Heart left ventricle (tissue), 16 donors: ENCODE data around the gene NELFCD. TPM values are rescaled to one million over a fixed set of nuclear protein-coding genes. Genes with fewer than 3 reads are reported as not detected.
A peak's percentile ranks its signal among the peaks of the same experiment; 100 is the strongest.

Source experiments
- ATAC-seq, 4 donors: fragments of 200-7000 bp; cut with Tn5 transposase; one replicate each; pipeline ENCODE4 v1.9.1; 2020 to 2022; ENCODE audit warnings: moderate library complexity in 4 of 4, mild to moderate bottlenecking in 3 of 4, moderate number of reproducible peaks in 1 of 4
- DNase-seq, 5 donors: peaks; one replicate each; pipeline ENCODE4 v3.0.0-alpha.2; 2020
- H3K27ac ChIP-seq, 12 donors: fragments of 200-600 bp; sonication (generic) in 4 of 12; one replicate each; pipeline versions ENCODE4 v1.5.0 to v1.8.0; 2016 to 2022; ENCODE audit warnings: mild to moderate bottlenecking in 2 of 12
- H3K27me3 ChIP-seq, 9 donors: fragments of 200-600 bp; sonication (generic) in 2 of 9; one replicate each; pipeline versions ENCODE4 v1.5.1 to v1.8.0; 2016 to 2022; ENCODE audit warnings: mild to moderate bottlenecking in 3 of 9
- H3K36me3 ChIP-seq, 9 donors: fragments of 200-600 bp; sonication (generic) in 2 of 9; one replicate each; pipeline versions ENCODE4 v1.5.0 to v1.8.0; 2018 to 2022; ENCODE audit warnings: mild to moderate bottlenecking in 2 of 9
- H3K4me1 ChIP-seq, 12 donors: fragments of 200-600 bp; sonication (generic) in 4 of 12; one replicate each; pipeline versions ENCODE4 v1.5.0 to v1.8.0; 2016 to 2022; ENCODE audit warnings: mild to moderate bottlenecking in 3 of 12
- H3K4me3 ChIP-seq, 12 donors: fragments of 200-600 bp; sonication (generic) in 4 of 12; one replicate each; pipeline versions ENCODE4 v1.5.0 to v1.8.0; 2017 to 2022; ENCODE audit warnings: mild to moderate bottlenecking in 9 of 12, moderate library complexity in 4 of 12
- H3K9me3 ChIP-seq, 12 donors: fragments of 200-600 bp; sonication (generic) in 4 of 12; one replicate each; pipeline versions ENCODE4 v1.5.0 to v1.8.0; 2016 to 2022; ENCODE audit warnings: mild to moderate bottlenecking in 1 of 12
- POLR2A ChIP-seq, 2 donors: fragments of 450-650 bp; IDR thresholded peaks; one replicate each; pipeline ENCODE4 v1.6.1; 2017; ENCODE audit warnings: antibody characterized with exemption in 2 of 2, mild to moderate bottlenecking in 2 of 2, moderate library complexity in 2 of 2
- WGBS, 4 donors: extraction: QIAGEN DNeasy Blood & Tissue Kit in 2 of 4; methylation state at CpG; one replicate each; pipeline versions ENCODE4 v1.1.5 to v1.1.7; 2013 to 2018; 5-methylcytosine and 5-hydroxymethylcytosine counted together
- intact Hi-C, 10 donors: fragments of 100-400 bp; cut with DNase I; formaldehyde crosslinking; loops; one replicate each; pipeline versions ENCODE4 v1.11.1 to v1.14.2; 2022
- polyA plus RNA-seq, 2 donors: library from polyadenylated mRNA; stranded (reverse); fragments of 200-250 nt; gene quantifications; one replicate each; pipeline ENCODE4 v1.2.3, GENCODE V29; 2013
- total RNA-seq, 9 donors: library from RNA; depleted of rRNA in 2 of 9; stranded (reverse); fragments of >200 nt in 2 of 9; fragmentation: NEBNext Ultra II Directional in 3 of 9; extraction: Animal tissue kit (Norgen Biotek cat#: 25700) in 3 of 9; gene quantifications; one replicate each; pipeline versions ENCODE4 v1.1.0 to v1.2.4, GENCODE V29; 2016 to 2023
- TF ChIP-seq, protein P1 (sequence below), 12 donors: fragments of 200-600 bp; sonication (generic) in 4 of 12; IDR thresholded peaks; one replicate each; pipeline versions ENCODE4 v1.5.0 to v1.8.0; 2018 to 2022; ENCODE audit warnings: antibody characterized with exemption in 12 of 12, mild to moderate bottlenecking in 5 of 12
- donor health status: ischemic (EF 13 %, LVEDD 7.1; RV severe dilation, severe dysfunction).
- donor health status: healthy with polysubstance abuse.
- donor health status: DM: no; HTN: yes; CAD: no.
- donor health status: DM: no; HTN: no; CAD: no.
- donor health status: ischemic (EF 25% LVEDD 6.9; RV normal size, moderate dysfunction).
- donor health status: ischemic (EF 25% LVEDD 5.7; RV mildly dilated, moderate dysfunction).
- donor health status: healthy.
- donor health status: DM: yes; HTN: yes; CAD: no.
- donor health status: ischemic (EF 35%, LVEDD 5.7; RV mildly dilated, moderate dysfunction).
- donor health status: nonischemic (EF 11% LVEDD 7.7; RV severe dilation, severe dysfunction).
- donor health status: DM: yes; HTN: yes; CAD: no.
- donor health status: PGD.
- donor health status: ischemic (EF 29% LVEDD 5.4; RV normal size, mild dysfunction).
- donor health status: nonischemic (EF 23%, LVEDD 6.1; RV moderate dilation, normal function).

NELFCD gene
- total and polyA plus RNA-seq, 11 donors: 21.7 to 43.8 (median 26.5) TPM

DNA sequence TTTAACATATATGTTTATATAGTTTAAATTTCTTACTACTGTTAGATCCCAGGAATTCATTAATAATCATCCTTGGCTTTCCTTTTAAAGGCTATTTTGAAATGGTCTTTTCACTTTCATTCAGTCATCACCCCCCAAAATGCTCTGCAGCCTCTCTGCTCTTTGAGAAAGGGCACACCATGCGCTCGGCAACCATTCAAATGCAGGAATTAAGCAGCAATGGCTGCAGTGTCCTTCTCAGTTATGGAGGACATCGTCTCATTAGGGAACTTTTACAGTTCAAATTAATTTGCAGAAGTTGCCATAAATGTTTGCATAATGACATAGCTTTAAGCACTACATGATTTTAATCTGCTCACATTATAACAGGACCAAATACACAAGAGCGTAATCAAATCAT is 44.5 kb downstream of the NELFCD start:
- no peak for DNase-seq
- WGBS, 4 donors: 91 to 94% (median 92%) methylated on average over 4 of the region's 4 CpGs
- no peak overlapping the region for H3K4me3 ChIP-seq
- no peak overlapping the region for H3K27ac ChIP-seq
- ATAC-seq: no peak
- H3K4me1 ChIP-seq: peaks cover 0 to 44% (median 32%) of the 10 kb centered on the region in 12 donors
- no peaks in the 10 kb centered on the region for H3K9me3 ChIP-seq
- no peak for TF ChIP-seq POLR2A (IDR thresholded peaks at IDR 0.05)
- TF ChIP-seq, protein P1, sequence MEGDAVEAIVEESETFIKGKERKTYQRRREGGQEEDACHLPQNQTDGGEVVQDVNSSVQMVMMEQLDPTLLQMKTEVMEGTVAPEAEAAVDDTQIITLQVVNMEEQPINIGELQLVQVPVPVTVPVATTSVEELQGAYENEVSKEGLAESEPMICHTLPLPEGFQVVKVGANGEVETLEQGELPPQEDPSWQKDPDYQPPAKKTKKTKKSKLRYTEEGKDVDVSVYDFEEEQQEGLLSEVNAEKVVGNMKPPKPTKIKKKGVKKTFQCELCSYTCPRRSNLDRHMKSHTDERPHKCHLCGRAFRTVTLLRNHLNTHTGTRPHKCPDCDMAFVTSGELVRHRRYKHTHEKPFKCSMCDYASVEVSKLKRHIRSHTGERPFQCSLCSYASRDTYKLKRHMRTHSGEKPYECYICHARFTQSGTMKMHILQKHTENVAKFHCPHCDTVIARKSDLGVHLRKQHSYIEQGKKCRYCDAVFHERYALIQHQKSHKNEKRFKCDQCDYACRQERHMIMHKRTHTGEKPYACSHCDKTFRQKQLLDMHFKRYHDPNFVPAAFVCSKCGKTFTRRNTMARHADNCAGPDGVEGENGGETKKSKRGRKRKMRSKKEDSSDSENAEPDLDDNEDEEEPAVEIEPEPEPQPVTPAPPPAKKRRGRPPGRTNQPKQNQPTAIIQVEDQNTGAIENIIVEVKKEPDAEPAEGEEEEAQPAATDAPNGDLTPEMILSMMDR (IDR thresholded peaks at IDR 0.05): no peak
- intact Hi-C loops: loop anchor here in 2 of 10 donors (5.0 kb wide), 1 partner anchor 133 kb away; no protein-coding TSS in a partner anchor
- H3K27me3 ChIP-seq: no peaks in the 10 kb centered on the region
- H3K36me3 ChIP-seq: peaks cover 0 to 93% (median 82%) of the 10 kb centered on the region in 9 donors

DNA sequence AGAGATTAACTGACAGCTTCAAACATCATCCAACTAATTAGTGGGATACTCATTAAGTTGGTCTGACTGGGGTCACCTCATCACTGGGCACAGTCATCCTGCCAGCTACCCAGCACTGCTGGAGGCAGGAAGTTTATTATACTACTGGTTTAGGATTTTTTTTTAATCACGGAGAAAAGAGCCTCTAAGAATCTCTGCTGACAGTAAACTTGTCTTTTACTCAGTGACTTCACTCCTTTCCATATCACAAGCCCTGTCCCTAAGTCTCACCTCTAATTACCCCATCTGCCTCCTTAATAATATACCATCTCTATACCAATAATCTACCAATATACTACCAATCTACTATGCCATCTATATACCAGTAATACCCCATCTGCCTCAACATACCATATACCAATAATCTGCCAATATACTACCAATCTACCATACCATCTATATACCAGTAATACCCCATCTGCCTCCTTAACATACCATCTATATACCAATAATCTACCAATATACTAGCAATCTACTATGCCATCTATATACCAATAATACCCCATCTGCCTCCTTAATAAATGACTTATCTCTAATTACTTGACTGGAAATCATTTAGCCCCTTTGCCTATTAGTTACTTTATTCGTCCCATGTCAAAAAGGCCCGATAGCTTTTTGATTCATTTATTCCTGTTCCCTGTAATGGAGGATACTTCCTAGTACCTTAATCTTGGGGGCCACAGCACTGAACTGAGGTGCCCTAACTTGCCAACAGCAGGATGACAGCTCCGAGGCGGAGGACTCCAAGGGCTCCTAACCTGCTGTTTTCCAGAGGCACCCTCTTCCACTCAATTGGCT is 46.1 kb downstream of the NELFCD start:
- no peak overlapping the region for H3K4me3 ChIP-seq
- ATAC-seq: no peak
- peaks cover 0 to 55% (median 41%) of the 10 kb centered on the region in 12 donors for H3K4me1 ChIP-seq

DNA sequence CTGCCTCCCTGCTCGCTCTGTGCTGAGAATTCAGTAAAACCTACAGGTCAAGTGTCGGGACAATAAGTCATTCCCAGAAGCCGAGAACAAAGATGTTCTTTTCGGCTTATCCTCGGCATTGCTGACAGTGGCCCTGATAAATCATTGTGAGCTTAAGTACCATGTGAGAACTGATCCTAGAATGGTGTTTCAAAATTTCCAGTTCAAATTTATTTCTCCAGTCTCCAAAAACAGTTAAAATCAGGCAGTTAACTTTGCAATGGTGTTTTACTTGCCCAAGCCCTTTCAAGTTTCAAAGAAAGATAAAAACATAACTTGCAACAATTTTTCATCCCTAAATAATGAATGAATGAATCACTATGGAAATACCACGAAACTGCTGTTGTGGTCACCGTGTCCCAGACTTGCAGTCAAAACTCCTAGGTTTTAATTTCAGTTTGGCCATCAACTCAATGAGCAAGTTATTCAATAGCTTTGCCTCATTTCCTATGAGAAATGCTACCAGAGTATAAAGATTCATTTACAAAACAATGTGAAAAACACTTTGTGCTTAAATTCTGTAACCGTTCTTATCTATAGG is 46.8 kb downstream of the NELFCD start:
- TF ChIP-seq, protein P1 (IDR thresholded peaks at IDR 0.05): no peak
- TF ChIP-seq POLR2A (IDR thresholded peaks at IDR 0.05): no peak
- ATAC-seq (no peak), DNase-seq (no peak)
- Histone ChIP-seq H3K27ac (no peak overlapping the region), H3K4me3 (no peak overlapping the region), H3K27me3 (no peaks in the 10 kb centered on the region), H3K36me3 (peaks cover 0 to 82% (median 78%) of the 10 kb centered on the region in 9 donors), H3K4me1 (peaks cover 0 to 57% (median 43%) of the 10 kb centered on the region in 12 donors), H3K9me3 (no peaks in the 10 kb centered on the region)
- intact Hi-C loops: loop anchor here in 2 of 10 donors (5.0 kb wide), 1 partner anchor 136 kb away; no protein-coding TSS in a partner anchor
- 60 to 75% (median 72%) methylated on average over 8 of the region's 8 CpGs for WGBS, 4 donors

More for the DNA sequence above, 46.1 kb downstream of the NELFCD start:
- Histone ChIP-seq H3K27ac (no peak overlapping the region), H3K9me3 (no peaks in the 10 kb centered on the region), H3K27me3 (no peaks in the 10 kb centered on the region), H3K36me3 (peaks cover 0 to 89% (median 83%) of the 10 kb centered on the region in 9 donors)
- DNase-seq: no peak
- WGBS, 4 donors: 78 to 89% (median 80%) methylated on average over 5 of the region's 5 CpGs
- intact Hi-C loops: loop anchor here in 2 of 10 donors (5.0 kb wide), 1 partner anchor 135 kb away; no protein-coding TSS in a partner anchor
- TF ChIP-seq, protein P1 (IDR thresholded peaks at IDR 0.05): no peak
- TF ChIP-seq POLR2A (IDR thresholded peaks at IDR 0.05): no peak

DNA sequence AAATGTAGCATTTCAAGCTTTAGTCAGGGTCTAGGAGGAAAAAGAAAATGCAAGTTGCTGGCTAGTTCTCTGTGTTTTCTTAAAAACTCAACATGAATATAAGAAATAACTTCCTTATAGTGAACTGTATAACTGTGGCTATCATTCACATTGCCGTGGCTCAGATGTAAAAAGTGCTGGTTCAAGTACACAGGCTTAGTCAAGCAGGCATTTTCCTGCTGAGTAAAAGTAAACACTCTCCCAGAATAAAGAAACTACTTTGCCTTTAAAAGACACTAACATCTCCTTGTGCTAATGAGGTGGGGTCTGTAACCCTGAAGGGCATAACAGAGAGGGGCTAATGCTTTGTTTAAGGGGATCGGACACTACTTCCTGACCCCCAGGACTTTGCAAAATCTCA is 47.8 kb downstream of the NELFCD start:
- Histone ChIP-seq H3K27ac (no peak overlapping the region), H3K4me3 (peak overlapping the region in 3 of 12 donors; percentile 4 to 22 (median 18)), H3K36me3 (peaks cover 0 to 76% (median 70%) of the 10 kb centered on the region in 9 donors), H3K27me3 (no peaks in the 10 kb centered on the region), H3K4me1 (peaks cover 0 to 60% (median 48%) of the 10 kb centered on the region in 12 donors), H3K9me3 (no peaks in the 10 kb centered on the region)
- intact Hi-C loops: loop anchor here in 2 of 10 donors (5.0 kb wide), 1 partner anchor 137 kb away; no protein-coding TSS in a partner anchor
- TF ChIP-seq POLR2A (IDR thresholded peaks at IDR 0.05): no peak
- TF ChIP-seq, protein P1 (IDR thresholded peaks at IDR 0.05): no peak
- ATAC-seq (no peak), DNase-seq (no peak)
- WGBS, 4 donors: 35 to 58% (median 46%) methylated on average over 2 of the region's 2 CpGs
